ENCODE measurements around the gene SULF2. TPM values are rescaled to one million over a fixed set of nuclear protein-coding genes. Genes with fewer than 3 reads are reported as not detected.

SULF2 gene
- total RNA-seq, 1 donor from 2014 or later: 0.20 TPM

DNA sequence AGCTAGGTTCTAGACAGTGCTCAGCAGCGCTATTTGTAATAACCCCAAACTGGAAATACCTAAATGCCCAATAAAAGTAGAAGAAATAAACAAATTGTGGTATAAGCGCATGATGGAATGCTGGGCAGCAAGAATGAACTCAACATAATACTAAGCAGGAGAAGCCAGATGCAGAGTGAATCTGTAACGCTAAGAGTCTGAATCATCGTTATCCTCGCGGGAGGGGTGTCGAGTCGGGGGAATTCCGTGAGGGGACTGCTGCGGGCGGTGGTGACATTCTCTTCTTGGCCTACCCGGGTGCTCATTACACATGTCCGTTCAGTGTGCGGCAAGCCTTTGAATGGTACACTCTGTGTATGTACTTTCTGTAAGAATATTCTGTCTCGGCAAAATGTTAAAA, 83.7 kb downstream of the SULF2 start:
- DNase-seq (no peak), ATAC-seq (ENCODE audit: low read depth) (peak; percentile 7)
- no peak overlapping the region for H3K27ac Mint-ChIP-seq
- no peaks in the 10 kb centered on the region for H3K4me1 Mint-ChIP-seq
- H3K36me3 Mint-ChIP-seq (ENCODE audit: low read depth): no peaks in the 10 kb centered on the region
- ChIA-PET CTCF (no interaction called here), POLR2A (no interaction called here)
- peaks cover 7% of the 10 kb centered on the region for H3K27me3 Mint-ChIP-seq
- intact Hi-C loops (cut with micrococcal nuclease): no loop called here
- H3K9me3 Mint-ChIP-seq: no peaks in the 10 kb centered on the region
- no peak overlapping the region for H3K4me3 Mint-ChIP-seq
- no peak for TF ChIP-seq CTCF (IDR thresholded peaks at IDR 0.05)

GRCh38 chr20:47700327-47700726, 85.0 kb downstream of the SULF2 start:
- POLR2A ChIA-PET: no interaction called here
- H3K4me1 Mint-ChIP-seq: peaks cover 1% of the 10 kb centered on the region
- CTCF ChIA-PET: no interaction called here

GRCh38 chr20:47699818-47700217, 85.5 kb downstream of the SULF2 start:
- Mint-ChIP-seq H3K27me3 (peaks cover 7% of the 10 kb centered on the region), H3K36me3 (ENCODE audit: low read depth) (no peaks in the 10 kb centered on the region), H3K9me3 (no peaks in the 10 kb centered on the region), H3K27ac (no peak overlapping the region), H3K4me3 (no peak overlapping the region), H3K4me1 (peaks cover 4% of the 10 kb centered on the region)
- no peak for DNase-seq
- ChIA-PET POLR2A (no interaction called here), CTCF (no interaction called here)
- no peak for TF ChIP-seq CTCF (IDR thresholded peaks at IDR 0.05)
- intact Hi-C loops (cut with micrococcal nuclease): no loop called here
- ATAC-seq (ENCODE audit: low read depth): no peak

More at GRCh38 chr20:47700327-47700726, 85.0 kb downstream of the SULF2 start:
- DNase-seq: no peak
- H3K4me3 Mint-ChIP-seq: no peak overlapping the region
- peaks cover 7% of the 10 kb centered on the region for H3K27me3 Mint-ChIP-seq
- H3K27ac Mint-ChIP-seq: no peak overlapping the region
- TF ChIP-seq CTCF (IDR thresholded peaks at IDR 0.05): no peak
- intact Hi-C loops (cut with micrococcal nuclease): no loop called here
- H3K9me3 Mint-ChIP-seq: no peaks in the 10 kb centered on the region
- H3K36me3 Mint-ChIP-seq (ENCODE audit: low read depth): no peaks in the 10 kb centered on the region
- ATAC-seq (ENCODE audit: low read depth): no peak

- Mint-ChIP-seq H3K9me3 (no peaks in the 10 kb centered on the region), H3K27ac (no peak overlapping the region), H3K4me3 (no peak overlapping the region), H3K27me3 (peaks cover 5% of the 10 kb centered on the region), H3K4me1 (peaks cover 4% of the 10 kb centered on the region), H3K36me3 (ENCODE audit: low read depth) (no peaks in the 10 kb centered on the region)
- no peak for ATAC-seq (ENCODE audit: low read depth)
- intact Hi-C loops (cut with micrococcal nuclease): no loop called here
- ChIA-PET CTCF (interaction anchor here (1.1 kb wide), 1 partner anchor 17 kb away, joined by 3 read pairs; no protein-coding TSS in a partner anchor), POLR2A (no interaction called here)
- no peak for TF ChIP-seq CTCF (IDR thresholded peaks at IDR 0.05)
- DNase-seq: no peak
Observed at GRCh38 chr20:47698142-47698541, 87.1 kb downstream of the SULF2 start.

DNA sequence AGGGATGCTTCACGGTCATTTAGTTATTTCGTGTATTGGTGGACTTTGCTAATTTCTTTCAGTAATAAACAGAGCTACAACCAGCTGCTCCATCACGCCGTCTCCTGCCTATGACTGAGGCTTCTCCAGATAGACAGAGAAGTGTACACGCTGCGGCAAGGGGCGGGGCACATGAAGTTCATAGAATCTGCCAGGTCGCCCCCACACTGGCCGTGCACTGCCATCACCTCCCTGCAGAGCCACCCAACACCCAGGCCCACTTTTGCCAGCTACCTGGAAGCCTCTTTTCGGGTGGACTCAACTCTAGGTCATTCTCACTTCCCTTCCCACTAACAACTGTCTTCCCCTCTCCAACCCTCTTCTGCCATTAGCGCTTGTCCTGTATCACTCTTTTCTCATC, 88.4 kb downstream of the SULF2 start:
- ATAC-seq (ENCODE audit: low read depth) (no peak), DNase-seq (no peak)
- ChIA-PET POLR2A (no interaction called here), CTCF (no interaction called here)
- peaks cover 4% of the 10 kb centered on the region for H3K4me1 Mint-ChIP-seq
- H3K27me3 Mint-ChIP-seq: peaks cover 5% of the 10 kb centered on the region
- peaks cover 3% of the 10 kb centered on the region for H3K9me3 Mint-ChIP-seq
- intact Hi-C loops (cut with micrococcal nuclease): no loop called here
- no peak for TF ChIP-seq CTCF (IDR thresholded peaks at IDR 0.05)
- H3K36me3 Mint-ChIP-seq (ENCODE audit: low read depth): no peaks in the 10 kb centered on the region
- no peak overlapping the region for H3K27ac Mint-ChIP-seq
- no peak overlapping the region for H3K4me3 Mint-ChIP-seq
